RWPE2 (cell line): ENCODE results near the gene TLE4.
"Not testable (repeated sequence)": the region's sequence is repeated elsewhere in the genome, so short reads cannot be mapped to it uniquely, and the experiment has no call there.

Source experiments
- ATAC-seq: fragments of 200-7000 bp; cut with Tn5 transposase; 3 replicates; pipeline ENCODE4 v1.9.1; 2021; ENCODE audit warnings: low read depth
- DNase-seq: peaks from one replicate; pipeline ENCODE4 v3.0.0-alpha.2; 2020; ENCODE audit warnings: low spot score
- H3K27ac ChIP-seq: fragments of 450-650 bp; 2 replicates; pipeline ENCODE4 v1.5.1; 2017; ENCODE audit warnings: mild to moderate bottlenecking; ENCODE audit not compliant: poor library complexity, severe bottlenecking
- H3K27me3 ChIP-seq: fragments of 250-450 bp; sonication (Bioruptor Pico); 2 replicates; pipeline ENCODE4 v1.5.1; 2021; ENCODE audit warnings: mild to moderate bottlenecking, moderate library complexity; ENCODE audit not compliant: insufficient read depth, poor library complexity, severe bottlenecking
- H3K36me3 ChIP-seq: fragments of 250-450 bp; sonication (Bioruptor Pico); 2 replicates; pipeline ENCODE4 v1.5.1; 2020; ENCODE audit warnings: low read depth, mild to moderate bottlenecking, moderate library complexity
- H3K4me1 ChIP-seq: fragments of 250-450 bp; sonication (Bioruptor Pico); 2 replicates; pipeline ENCODE4 v1.5.1; 2021; ENCODE audit warnings: mild to moderate bottlenecking, moderate library complexity; ENCODE audit not compliant: insufficient read depth, poor library complexity, severe bottlenecking
- H3K4me3 ChIP-seq: fragments of 250-450 bp; sonication (Bioruptor Pico); 2 replicates; pipeline ENCODE4 v1.5.1; 2021; ENCODE audit warnings: mild to moderate bottlenecking, moderate library complexity; ENCODE audit not compliant: severe bottlenecking
- H3K9me3 ChIP-seq: fragments of 250-450 bp; sonication (Bioruptor Pico); 2 replicates; pipeline ENCODE4 v1.5.1; 2021; ENCODE audit warnings: mild to moderate bottlenecking, moderate library complexity; ENCODE audit not compliant: severe bottlenecking
- TF ChIP-seq, protein P1 (sequence below): fragments of 450-650 bp; IDR thresholded peaks from one replicate; pipeline ENCODE4 v1.5.1; 2017; ENCODE audit warnings: mild to moderate bottlenecking, moderate library complexity; ENCODE audit not compliant: poor library complexity, severe bottlenecking

TLE4 gene

GRCh38 chr9:79644601-79645000 is 72.8 kb downstream of the TLE4 start:
- Histone ChIP-seq H3K4me1 (peaks cover 1% of the 10 kb centered on the region), H3K36me3 (no peaks in the 10 kb centered on the region), H3K27ac (no peak overlapping the region), H3K4me3 (no peak overlapping the region), H3K27me3 (no peaks in the 10 kb centered on the region), H3K9me3 (no peaks in the 10 kb centered on the region)
- DNase-seq (no peak), ATAC-seq (no peak)
- TF ChIP-seq, protein P1, sequence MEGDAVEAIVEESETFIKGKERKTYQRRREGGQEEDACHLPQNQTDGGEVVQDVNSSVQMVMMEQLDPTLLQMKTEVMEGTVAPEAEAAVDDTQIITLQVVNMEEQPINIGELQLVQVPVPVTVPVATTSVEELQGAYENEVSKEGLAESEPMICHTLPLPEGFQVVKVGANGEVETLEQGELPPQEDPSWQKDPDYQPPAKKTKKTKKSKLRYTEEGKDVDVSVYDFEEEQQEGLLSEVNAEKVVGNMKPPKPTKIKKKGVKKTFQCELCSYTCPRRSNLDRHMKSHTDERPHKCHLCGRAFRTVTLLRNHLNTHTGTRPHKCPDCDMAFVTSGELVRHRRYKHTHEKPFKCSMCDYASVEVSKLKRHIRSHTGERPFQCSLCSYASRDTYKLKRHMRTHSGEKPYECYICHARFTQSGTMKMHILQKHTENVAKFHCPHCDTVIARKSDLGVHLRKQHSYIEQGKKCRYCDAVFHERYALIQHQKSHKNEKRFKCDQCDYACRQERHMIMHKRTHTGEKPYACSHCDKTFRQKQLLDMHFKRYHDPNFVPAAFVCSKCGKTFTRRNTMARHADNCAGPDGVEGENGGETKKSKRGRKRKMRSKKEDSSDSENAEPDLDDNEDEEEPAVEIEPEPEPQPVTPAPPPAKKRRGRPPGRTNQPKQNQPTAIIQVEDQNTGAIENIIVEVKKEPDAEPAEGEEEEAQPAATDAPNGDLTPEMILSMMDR, result no peak

GRCh38 chr9:79645110-79645509 is 73.3 kb downstream of the TLE4 start:
- H3K4me1 ChIP-seq, result no peaks in the 10 kb centered on the region
- H3K36me3 ChIP-seq, result no peaks in the 10 kb centered on the region
- H3K4me3 ChIP-seq, result no peak overlapping the region
- no peaks in the 10 kb centered on the region for H3K9me3 ChIP-seq
- no peak overlapping the region for H3K27ac ChIP-seq
- TF ChIP-seq, protein P1, result no peak
- DNase-seq (no peak), ATAC-seq (no peak)
- no peaks in the 10 kb centered on the region for H3K27me3 ChIP-seq

DNA sequence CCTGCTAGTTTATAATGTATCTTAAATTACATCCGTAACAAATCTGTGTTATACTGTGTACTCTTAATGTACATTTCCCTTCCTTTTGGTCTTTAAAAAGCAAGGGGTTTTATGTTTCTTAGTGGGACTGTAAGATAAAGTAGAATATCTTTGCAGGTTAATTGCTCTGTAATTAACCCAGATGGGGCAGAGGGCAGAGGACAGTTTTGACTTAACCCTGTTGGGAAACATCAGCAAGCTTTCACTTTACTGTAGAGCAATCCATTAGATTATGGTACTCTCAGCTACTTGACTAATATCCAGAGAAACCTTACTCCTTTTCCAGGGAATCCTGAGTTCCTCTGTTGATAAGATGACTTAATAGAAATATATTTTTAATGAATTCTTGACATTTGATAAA is 74.3 kb downstream of the TLE4 start:
- ATAC-seq (no peak), DNase-seq (no peak)
- no peaks in the 10 kb centered on the region for H3K36me3 ChIP-seq
- no peak overlapping the region for H3K4me3 ChIP-seq
- H3K27me3 ChIP-seq, result no peaks in the 10 kb centered on the region
- H3K27ac ChIP-seq, result no peak overlapping the region
- H3K4me1 ChIP-seq, result no peaks in the 10 kb centered on the region
- TF ChIP-seq, protein P1, result no peak
- H3K9me3 ChIP-seq, result no peaks in the 10 kb centered on the region

- Histone ChIP-seq H3K4me3 (no peak overlapping the region), H3K9me3 (no peaks in the 10 kb centered on the region), H3K27me3 (no peaks in the 10 kb centered on the region), H3K36me3 (no peaks in the 10 kb centered on the region), H3K4me1 (no peaks in the 10 kb centered on the region), H3K27ac (no peak overlapping the region)
- TF ChIP-seq, protein P1, result no peak
- DNase-seq, result no peak
- no peak for ATAC-seq
These were observed 79.6 kb downstream of the TLE4 start for GRCh38 chr9:79651251-79651795.

GRCh38 chr9:79652598-79652997 is 80.8 kb downstream of the TLE4 start:
- H3K9me3 ChIP-seq, result no peaks in the 10 kb centered on the region
- H3K27ac ChIP-seq, result no peak overlapping the region
- no peak overlapping the region for H3K4me3 ChIP-seq
- H3K27me3 ChIP-seq, result no peaks in the 10 kb centered on the region
- H3K36me3 ChIP-seq, result no peaks in the 10 kb centered on the region
- TF ChIP-seq, protein P1, result no peak
- ATAC-seq (peak; percentile 58; the same call in 2 of the 3 replicates), DNase-seq (no peak)
- no peaks in the 10 kb centered on the region for H3K4me1 ChIP-seq

DNA sequence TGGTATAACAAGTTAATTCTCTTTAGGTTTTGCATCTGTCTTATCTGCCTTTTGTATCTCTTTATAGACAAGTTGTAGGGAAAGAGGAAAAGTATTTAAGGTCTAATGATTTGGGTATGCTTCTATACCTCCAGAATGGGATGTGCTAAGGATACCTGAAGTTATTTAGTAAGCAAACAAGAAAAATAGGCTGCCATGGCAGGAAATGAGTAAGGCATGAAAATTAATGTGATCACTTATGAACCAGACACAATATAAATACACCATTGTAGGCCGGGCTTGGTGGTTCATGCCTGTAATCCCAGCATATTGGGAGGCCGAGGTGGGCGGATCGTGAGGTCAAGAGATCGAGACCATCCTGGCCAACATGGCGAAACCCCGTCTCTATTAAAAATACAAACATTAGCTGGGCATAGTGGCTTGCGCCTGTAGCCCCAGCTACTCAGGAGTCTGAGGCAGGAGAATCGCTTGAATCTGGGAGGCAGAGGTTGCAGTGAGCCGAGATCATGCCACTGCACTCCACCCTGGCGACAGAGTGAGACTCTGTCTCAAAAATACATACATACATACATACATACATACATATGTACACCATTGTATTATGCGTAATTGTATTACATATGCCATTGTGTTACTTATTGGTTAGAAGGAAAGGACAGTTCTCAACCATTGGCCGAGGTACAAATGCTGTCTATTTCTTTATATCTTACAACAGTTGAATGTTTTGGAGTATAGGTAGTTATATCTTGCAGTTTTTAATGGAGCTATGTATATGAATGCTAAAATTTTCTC is 83.0 kb downstream of the TLE4 start:
- H3K36me3 ChIP-seq, H3K27me3 ChIP-seq, H3K4me3 ChIP-seq, DNase-seq, H3K4me1 ChIP-seq, H3K9me3 ChIP-seq: not testable (repeated sequence)
- ATAC-seq, result peak; percentile 40; the same call in 2 of the 3 replicates
- H3K27ac ChIP-seq, result peak overlapping the region; percentile 16
